HG02678 (cell line): Measurements from ENCODE around the gene FAM168B.

ENCODE experiments used
- ATAC-seq: cut with Tn5 transposase; IDR thresholded peaks from one replicate; pipeline ENCODE4 v1.9.1; 2021; ENCODE audit warnings: mild to moderate bottlenecking, moderate library complexity; ENCODE audit not compliant: unreplicated experiment

FAM168B gene

DNA sequence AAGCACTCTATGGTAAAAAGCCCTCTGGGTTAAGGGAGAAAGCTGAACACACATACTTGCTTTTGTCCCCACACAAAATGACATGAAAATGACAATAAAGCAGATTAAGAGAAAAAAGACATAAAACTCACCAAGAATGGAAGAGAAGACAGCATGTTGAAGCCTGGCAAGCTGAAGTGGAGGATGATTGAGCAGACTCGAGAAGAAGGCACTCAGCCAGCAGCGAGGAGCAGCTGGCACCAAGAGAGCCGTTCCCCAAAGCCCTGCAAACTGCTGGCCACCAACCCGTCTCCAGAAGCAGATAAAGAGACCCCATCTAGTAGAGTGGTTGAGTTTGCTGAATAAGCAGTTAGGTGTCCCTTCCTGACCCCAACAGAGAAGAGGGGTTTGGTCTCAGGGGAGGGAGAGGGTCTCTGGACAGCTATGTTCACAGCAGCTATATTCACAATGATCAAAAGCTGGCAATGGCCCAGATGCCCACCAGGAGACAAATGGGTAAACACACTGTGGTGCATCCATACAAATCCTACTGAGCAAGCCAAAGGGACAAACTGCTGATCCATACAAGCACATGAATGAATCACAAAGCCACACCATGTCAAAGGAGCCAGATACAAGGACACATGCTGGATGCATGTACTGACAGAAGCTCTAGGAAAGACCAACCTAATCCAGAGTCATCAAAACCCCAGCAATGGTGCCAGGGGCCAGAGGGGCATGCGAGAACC is 36.9 kb downstream of the FAM168B start:
- ATAC-seq, result no peak

DNA sequence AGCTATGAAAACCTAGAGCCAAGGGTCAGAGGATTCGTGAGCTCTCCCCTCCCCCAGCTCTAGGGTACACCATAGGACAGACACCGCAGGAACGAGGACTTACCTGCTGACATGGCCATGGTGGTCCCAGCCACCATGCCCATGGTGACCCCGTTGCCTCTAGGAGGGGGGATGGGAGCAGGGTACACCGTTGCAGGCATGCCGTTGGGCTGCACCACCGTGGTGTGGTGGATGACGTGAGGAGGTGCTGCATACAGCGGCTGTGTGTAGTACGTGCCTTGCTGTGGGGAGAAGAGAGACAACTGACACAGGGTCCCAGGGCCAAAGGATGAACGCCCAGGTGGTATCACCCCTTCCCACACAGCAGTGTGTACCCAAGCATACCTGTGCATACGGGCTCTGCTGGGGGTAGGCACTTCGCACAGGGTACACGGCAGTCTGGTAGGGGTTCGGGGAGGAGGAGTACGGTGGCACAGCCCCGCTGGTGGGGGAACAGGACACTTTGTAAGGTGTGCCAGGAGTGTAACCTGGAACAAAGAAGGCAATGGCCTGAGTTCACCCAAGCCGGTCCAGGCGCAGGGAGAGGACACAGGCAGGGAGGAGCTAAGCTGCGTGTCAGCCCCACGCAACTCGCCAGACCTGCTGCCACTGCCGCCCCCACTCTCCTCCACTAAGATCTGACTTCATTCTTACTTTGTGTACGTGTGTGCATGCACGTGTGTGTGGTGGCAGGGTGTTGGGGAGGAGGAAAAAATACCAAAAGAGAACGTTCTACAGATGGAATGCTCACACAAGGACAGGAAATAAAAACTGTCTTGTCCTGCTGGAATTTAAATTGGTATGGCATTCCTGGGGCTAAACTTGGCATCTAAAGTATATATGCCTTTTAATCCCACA is 37.8 kb downstream of the FAM168B start:
- no peak for ATAC-seq

DNA sequence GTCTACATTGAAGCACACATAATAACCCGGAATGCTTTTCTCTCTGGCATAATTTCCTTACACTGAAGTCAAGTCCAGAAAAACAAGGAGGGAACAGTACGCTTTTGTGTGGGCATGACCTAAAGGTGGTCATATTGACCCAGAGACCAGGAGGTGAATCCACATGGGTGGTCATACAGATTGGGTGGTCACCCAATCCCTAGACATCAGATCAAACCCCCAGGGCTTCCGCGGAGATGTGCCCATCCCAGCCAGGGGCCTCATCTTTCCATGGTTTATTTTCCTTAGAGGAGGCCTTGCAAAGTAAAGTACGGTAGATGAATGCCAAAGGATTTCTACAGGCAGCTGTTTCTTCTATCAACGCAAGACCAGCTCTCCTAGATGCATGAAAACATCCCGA is 38.8 kb downstream of the FAM168B start:
- no peak for ATAC-seq

DNA sequence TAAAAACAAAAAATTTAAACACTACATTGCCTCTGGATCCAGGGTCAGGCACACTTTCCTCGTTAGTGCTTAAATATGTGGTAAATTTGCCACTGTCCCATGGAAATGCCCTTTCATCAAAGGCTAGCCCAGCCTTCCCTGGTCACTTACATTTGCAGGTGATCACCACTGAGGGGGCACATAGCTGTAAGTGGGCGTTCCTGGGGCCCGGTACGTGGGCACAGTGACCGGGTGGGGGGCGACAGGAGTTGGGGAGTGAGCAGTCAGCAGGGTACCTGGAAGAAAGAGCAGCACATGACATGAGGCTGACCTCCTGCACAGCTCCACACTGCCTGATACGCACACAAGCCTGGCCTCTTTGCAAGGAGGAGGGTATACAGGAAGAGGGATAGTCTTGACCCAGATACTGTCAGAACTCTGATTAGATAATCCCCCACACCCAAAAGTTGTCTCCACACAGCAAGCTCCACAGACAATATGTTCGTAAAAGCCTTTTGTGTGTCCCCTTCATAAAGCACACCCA is 40.5 kb downstream of the FAM168B start:
- no peak for ATAC-seq

DNA sequence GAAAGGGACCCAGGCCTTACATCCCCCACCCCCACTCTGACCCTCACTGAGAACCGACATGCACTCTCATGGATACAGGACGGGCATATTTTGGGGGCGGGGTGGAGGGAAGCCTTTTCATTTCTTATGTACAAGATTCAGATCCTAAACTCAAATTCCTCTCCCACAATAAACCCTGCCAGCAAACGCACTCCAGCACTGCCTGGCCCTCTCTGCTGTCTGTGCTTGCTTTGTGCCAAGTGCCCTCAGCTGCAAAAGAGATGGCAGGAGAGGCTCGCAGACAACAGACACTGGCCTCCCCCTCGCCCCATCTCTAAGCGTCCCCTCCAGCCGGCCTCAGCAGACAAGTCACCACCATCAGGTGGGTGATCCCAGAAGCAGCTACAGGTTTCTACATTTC is 42.4 kb downstream of the FAM168B start:
- no peak for ATAC-seq

DNA sequence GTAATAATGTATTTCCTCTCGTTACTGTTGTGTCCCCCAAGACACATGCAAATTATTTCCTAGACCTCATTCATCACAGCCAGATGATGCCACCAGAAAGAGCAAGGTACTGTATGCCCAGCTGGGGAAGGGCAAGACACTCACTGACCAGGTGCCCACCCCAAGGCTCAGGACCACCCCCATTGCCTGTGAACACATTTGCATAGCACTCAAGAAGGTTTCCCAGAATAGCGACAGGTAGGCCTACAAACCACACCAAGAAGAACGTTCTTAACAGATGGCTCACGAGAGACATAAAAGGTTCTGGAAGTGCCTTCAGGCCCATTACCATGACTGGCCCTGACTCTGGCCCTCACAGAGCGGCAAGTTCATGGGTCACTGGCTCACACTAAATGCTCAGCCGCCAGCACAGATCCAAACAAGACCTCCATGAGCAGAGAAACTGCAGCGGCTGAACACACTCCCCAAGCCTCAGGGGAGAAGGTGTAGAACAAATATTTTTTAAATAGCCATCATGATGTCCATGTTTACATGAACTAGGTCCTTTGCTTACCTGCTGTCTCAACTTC is 44.0 kb downstream of the FAM168B start:
- no peak for ATAC-seq

DNA sequence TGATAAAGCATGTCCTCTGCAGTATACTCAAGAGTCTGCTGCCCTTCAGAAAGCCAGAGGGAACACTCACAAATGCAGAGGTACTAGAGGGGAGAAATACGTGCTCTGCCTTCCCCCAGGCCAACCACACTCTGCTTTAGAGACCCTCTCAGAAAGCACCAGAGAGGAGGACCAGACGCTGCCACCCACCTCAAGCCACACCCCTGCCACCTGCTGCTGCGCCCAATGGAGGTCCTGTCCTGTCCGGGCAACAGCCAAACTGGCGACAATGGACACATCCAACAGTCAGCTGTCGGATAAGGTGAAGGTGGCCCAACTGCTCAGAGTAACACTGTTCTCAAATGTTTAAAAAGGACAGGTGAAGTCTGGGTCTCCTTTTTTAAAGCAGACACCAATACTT is 44.6 kb downstream of the FAM168B start:
- no peak for ATAC-seq

DNA sequence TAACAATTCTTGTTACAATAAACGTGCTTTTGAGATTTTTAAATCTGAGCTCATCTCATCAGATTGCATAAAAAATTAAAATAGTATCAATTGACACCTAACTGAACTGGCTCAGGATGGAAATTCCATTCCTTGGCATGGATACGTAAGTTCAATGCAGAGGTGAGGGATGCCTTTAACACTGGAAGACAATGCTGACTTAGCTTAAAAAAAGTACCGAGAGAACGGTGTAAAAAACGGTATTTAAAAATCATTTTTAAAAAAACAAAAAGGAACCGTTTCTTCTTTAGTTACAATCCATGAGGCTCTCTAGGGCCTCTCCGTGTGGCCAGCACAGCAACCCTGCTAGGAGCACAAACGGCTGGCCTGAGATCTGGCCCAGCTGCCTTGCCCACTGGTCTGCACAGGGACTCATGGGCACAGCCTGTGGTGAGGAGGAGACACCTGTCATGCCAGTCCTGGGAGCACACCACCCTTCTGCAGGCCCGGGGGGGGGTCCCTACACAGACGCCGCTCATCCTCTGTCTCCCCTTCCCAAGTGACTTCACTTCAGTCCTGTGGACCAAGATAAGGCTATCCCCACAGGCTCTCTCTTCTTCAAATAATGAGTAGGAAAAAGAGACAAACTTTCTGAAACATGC is 45.2 kb downstream of the FAM168B start:
- no peak for ATAC-seq

DNA sequence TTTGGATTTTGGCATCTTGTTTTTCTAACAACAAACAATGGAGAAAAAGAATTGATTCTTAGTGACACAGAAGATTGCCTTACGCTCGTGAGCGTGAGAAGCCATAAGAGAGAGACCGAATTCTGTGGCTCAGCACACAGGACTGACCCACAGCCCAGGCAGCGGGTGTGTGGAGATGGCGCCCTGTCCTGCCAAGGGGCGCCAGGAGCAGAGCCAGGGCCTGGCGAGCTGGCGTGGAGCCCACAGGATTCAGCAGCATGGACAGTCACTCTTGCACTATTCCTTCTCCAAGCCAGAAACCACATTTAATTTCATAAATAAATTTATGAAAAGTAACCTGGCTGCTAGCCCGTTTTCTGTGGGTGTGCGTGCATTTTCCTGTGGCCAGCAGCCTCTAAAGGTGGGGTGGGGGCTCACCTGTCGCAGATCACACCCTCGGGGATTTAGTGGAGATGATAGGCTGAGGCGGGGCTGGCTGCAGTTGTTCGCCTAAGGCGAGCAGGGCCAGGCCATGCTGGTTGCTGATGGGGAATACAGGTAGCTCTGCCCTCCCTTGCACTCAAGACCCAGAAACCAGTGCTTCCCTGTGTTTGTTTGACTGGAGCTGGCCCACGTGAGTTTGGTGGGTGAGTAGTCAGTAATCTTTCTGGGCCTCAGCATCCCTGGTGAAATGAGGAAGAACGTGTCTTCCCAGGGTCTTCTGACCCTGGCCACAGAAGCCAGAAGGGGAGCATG is 46.2 kb downstream of the FAM168B start:
- no peak for ATAC-seq

DNA sequence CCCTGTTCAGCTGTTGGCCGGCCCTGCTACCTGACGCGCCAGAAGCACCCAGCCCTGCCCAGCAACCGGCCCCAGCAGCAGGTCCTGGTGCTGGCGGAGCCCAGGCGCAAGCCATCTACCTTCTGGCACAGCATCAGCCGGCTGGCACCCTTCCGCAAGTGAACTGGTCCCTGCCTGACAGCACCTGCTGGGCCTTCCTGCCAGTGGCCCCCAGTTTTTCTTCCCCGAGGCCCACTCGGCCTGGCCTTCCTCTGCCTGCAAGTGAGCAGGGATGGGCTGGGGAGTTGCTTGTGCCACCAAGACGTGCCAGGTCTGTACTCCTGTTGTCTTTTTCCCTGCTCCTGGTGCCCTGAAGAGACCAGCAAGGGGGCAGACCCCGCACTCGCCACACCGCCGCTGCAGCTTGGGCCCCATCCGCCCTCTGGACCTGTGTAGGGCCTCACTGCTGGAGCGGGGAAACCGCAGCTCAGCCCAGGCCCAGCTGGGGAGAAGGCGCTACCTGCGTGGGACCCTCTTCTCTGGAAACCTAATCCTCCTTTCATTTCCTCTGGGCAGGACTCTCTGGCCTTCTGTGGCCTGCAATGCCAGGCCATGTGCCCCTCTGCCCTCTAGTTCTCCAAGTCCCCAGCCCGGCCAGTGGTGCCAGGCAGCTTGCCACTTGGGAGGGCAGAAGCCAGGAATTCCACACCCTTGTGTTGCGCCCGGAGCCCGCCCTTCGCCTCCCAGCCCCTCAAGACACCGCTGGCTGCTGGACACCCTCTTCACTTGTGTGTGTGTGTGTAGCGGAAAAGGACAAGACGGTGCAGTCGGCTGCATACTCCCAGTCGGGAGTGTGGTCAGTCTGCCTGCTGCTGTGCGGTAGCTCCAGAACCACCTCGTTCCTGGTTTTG is 47.0 kb downstream of the FAM168B start:
- no peak for ATAC-seq

DNA sequence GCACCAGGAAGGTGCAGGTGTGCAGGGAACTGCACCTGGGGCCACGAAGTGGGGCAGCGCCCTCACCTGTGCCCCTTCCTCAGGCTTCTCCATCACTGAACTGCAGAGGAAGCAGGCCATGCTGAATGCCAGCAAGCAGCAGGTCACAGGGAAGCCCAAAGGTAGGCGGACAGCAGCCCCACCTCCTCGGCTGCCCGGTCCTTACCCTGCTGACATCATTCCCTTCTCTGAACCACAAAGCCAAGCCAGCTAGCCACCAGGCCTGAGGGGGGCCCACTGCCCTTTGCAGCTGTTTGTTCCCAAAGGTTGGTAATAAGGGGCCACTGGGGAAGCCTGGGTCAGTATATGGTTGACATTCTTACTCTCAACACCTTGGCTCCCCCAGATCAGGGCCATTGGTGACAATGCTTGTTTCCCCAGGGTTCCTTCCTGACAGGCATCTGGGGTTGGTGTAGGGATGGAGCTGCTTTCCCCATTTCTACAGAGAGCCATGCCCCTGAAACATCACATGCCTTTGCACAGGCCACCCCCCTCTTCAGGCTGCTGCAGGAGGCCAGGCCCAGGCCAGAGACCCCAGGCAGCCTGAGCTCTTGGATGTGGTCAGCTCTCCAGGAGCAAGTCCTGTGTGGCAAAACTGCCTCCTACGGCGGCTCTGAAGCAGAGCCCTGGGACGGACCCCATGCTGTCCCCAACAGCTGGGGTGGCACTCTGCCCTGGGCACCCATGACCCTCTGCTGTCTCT is 47.8 kb downstream of the FAM168B start:
- no peak for ATAC-seq

DNA sequence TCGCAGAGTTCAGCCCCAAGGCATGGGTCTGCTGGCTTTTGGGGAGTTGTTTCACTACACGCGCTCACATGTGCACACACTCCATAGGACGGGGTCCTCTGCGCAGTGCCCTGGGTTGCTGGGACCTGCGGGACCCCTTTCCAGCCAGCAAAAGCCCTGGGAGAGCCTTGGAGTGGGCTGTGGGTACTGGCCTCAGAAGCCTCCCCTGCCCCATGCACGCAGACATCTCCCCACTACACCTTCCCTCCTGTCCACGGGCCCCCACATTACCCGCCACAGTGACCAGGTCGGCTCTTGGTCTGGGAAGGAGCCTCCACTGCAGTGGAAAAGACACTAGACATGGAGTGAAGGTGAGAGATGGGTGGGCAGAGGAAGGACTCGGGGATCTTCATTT is 48.5 kb downstream of the FAM168B start:
- no peak for ATAC-seq

DNA sequence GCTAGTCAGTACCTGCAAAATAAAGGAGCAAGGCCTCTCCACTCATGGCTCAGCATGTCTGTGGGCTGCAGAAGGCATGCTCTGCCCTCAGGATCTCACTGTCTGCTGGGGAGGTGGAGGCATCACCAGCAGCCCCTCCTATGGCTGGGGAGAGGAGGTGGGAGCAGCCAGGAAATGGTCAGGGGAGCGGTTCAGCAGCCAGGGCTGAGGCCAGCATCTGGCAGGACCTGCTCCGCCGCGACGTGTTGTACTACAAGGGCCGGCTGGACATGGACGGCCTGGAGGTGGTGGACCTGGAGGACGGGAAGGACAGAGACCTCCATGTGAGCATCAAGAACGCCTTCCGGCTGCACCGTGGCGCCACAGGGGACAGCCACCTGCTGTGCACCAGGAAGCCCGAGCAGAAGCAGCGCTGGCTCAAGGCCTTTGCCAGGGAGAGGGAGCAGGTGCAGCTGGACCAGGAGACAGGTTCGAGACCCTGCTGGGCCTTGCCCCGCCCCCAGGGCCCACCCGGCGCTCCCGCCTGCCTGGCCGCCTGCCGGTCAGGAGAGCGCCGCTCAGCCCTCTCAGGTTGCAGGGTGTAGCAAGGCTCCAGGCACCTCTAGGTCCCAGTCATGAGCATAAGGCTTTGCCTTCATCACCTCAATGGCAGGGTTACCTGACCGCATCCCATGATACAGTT is 49.0 kb downstream of the FAM168B start:
- no peak for ATAC-seq

DNA sequence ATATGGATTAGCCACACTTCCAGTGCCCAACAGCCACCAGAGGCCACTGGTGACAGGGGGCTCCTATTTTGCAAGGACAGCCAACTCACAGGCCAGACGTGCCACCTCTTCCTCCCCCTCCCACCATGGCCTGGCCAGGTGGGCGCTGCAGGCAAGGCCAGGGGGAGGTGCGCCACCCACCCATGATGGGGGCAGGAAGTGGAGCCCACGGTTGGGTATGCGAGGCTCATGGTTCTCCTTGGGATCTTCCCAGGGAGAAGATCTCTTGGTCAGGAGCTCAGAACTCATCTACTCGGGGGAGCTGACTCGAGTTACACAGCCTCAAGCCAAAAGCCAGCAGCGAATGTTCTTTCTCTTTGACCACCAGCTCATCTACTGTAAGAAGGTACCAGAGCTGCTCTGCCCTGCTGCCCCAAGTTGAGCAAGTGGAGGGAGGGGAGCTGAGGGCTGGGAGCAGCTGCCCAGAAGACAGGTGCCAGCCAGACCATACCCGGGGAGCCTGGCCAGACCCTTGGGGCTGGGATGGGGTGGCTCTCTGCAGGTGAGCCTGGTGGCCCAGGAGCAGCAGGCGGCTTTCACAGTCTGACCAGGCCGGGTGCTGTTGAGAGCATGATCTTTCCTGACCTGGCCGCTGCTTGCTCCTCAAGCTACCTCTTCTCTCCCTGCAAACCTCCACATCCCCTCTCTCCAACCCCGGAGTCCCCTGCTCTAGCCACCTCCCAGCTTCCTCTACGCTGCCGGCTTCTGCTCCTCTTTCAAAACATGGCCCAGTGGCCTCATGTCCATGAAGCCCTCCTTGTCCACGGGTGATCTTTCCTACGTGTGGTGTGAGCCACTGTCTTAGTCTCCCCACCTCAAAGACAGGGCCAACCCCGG is 49.8 kb downstream of the FAM168B start:
- ATAC-seq, result no peak

DNA sequence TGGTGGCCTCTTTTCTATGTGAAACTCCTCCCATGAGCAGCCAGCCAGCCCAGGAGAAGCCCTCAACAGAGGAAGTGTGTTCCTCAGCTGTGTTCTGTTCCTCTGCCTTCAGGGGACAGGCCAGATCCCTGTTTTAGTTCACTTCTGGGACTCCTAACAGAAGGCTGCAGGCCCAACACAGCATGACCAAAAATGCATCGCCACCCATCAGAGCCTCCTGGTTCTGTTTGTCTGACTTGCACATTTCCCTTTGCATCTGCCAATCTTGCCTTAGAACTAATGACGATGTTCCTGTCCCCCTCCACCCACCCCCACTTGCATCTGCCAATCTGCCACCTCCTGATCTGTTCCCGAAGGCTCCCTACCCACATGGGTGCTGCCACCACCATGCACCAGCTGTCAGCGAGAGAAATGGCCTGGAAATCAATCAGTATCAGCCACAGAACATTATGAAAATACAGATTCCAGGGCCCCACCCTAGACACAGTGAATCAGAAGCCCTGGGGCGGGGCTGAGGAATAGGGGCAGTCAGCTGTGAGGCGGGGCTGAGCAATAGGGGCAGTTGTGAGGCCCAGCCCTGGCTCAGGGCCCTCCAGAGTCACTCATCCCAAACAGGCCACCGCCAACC is 51.0 kb downstream of the FAM168B start:
- no peak for ATAC-seq

DNA sequence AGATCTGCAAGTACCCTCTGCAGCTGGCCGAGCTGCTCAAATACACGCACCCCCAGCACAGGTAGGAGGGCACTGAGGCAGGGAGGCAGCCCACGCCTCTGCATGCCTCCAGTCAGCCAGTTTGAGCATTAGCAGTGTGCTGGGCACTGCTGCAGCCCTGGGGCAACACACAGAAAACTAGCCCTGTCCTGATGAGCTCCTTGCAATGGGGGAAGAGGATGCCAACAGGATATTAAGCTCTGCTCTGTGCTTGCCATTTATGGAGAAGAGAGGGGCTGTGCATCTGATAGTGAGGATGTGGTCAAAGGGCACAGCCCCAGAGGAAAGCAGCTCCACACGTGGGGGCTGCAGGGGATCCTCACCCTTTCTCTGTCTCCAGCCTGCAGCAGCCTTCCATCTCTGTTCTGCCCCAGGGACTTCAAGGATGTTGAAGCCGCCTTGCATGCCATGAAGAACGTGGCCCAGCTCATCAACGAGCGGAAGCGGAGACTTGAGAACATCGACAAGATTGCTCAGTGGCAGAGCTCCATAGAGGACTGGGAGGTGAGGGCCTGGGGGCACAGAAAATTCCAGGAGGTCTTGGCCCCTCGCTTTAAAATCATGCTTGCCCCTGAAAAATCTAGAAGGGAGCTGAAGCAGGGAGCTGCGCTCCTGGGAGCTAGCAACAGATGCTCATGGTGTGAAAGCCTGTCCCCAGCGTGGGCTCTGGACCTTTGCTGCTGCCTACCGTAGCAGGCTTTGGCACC is 51.7 kb downstream of the FAM168B start:
- no peak for ATAC-seq
